Effector memory CD4-positive, alpha-beta T cell (primary cell): ENCODE results near the gene USP44.

Experiments used
- DNase-seq, 3 donors: peaks; one replicate each; pipeline ENCODE4 v3.0.0-alpha.2; 2020
- H3K27ac ChIP-seq: 2 replicates; pipeline ENCODE4 v1.7.0; 2013; ENCODE audit warnings: mild to moderate bottlenecking, low read length, moderate library complexity; ENCODE audit not compliant: insufficient read depth, poor library complexity, severe bottlenecking
- H3K27me3 ChIP-seq: replicated peaks from 2 replicates; pipeline ENCODE4 v1.7.0; 2013; ENCODE audit warnings: mild to moderate bottlenecking, low read length; ENCODE audit not compliant: insufficient read depth, control insufficient read depth, poor library complexity, severe bottlenecking
- H3K36me3 ChIP-seq: 2 replicates; pipeline ENCODE4 v1.7.0; 2013; ENCODE audit warnings: mild to moderate bottlenecking, low read length, moderate library complexity; ENCODE audit not compliant: control insufficient read depth, insufficient read depth
- H3K4me1 ChIP-seq: 2 replicates; pipeline ENCODE4 v1.7.0; 2013; ENCODE audit warnings: low read length, mild to moderate bottlenecking; ENCODE audit not compliant: control insufficient read depth, insufficient read depth, poor library complexity, severe bottlenecking
- H3K4me3 ChIP-seq: 2 replicates; pipeline ENCODE4 v1.7.0; 2013; ENCODE audit warnings: low read length, low read depth, mild to moderate bottlenecking; ENCODE audit not compliant: insufficient read depth, poor library complexity, severe bottlenecking
- H3K9me3 ChIP-seq: 2 replicates; pipeline ENCODE4 v1.7.0; 2013; ENCODE audit warnings: mild to moderate bottlenecking, low read length, moderate library complexity; ENCODE audit not compliant: control insufficient read depth

Gene USP44

DNA sequence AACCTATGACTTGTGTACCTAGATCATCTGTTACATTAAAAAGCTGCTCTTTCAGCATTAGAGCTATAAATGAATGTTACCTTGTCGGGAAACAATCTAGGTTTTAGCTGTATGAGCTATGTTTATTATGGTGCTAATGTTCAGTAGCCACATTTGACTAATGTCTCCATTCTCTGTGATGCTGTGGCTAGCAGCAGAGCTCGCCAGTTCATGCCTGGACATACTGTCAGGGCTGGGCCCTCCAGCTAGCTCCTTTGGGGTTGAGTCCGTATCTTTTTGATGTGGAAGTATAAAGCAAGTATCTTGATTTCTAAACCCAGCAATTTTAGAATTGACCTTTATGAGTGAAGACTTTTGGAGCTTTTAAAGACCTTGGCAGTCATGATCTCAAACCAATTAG, 36.1 kb downstream of the USP44 start:
- Histone ChIP-seq H3K36me3 (peaks cover 48% of the 10 kb centered on the region), H3K27ac (no peak overlapping the region), H3K4me1 (no peaks in the 10 kb centered on the region), H3K4me3 (no peak overlapping the region), H3K27me3 (no peaks in the 10 kb centered on the region), H3K9me3 (no peaks in the 10 kb centered on the region)
- no peak for DNase-seq

GRCh38 chr12:95513599-95513998, 37.7 kb downstream of the USP44 start:
- no peaks in the 10 kb centered on the region for H3K27me3 ChIP-seq
- H3K36me3 ChIP-seq: peaks cover 60% of the 10 kb centered on the region
- H3K4me3 ChIP-seq: no peak overlapping the region
- no peak for DNase-seq
- H3K4me1 ChIP-seq: no peaks in the 10 kb centered on the region
- H3K27ac ChIP-seq: no peak overlapping the region
- H3K9me3 ChIP-seq: no peaks in the 10 kb centered on the region

- Histone ChIP-seq H3K27me3 (no peaks in the 10 kb centered on the region), H3K36me3 (peaks cover 75% of the 10 kb centered on the region), H3K4me1 (no peaks in the 10 kb centered on the region), H3K9me3 (no peaks in the 10 kb centered on the region), H3K27ac (no peak overlapping the region), H3K4me3 (no peak overlapping the region)
- DNase-seq: no peak
Measured at GRCh38 chr12:95511977-95512376, 39.3 kb downstream of the USP44 start.

GRCh38 chr12:95509300-95509699, 42.0 kb downstream of the USP44 start:
- no peak for DNase-seq
- H3K4me3 ChIP-seq: no peak overlapping the region
- no peaks in the 10 kb centered on the region for H3K9me3 ChIP-seq
- H3K4me1 ChIP-seq: no peaks in the 10 kb centered on the region
- H3K27me3 ChIP-seq: no peaks in the 10 kb centered on the region
- H3K27ac ChIP-seq: no peak overlapping the region
- peaks cover 80% of the 10 kb centered on the region for H3K36me3 ChIP-seq

DNA sequence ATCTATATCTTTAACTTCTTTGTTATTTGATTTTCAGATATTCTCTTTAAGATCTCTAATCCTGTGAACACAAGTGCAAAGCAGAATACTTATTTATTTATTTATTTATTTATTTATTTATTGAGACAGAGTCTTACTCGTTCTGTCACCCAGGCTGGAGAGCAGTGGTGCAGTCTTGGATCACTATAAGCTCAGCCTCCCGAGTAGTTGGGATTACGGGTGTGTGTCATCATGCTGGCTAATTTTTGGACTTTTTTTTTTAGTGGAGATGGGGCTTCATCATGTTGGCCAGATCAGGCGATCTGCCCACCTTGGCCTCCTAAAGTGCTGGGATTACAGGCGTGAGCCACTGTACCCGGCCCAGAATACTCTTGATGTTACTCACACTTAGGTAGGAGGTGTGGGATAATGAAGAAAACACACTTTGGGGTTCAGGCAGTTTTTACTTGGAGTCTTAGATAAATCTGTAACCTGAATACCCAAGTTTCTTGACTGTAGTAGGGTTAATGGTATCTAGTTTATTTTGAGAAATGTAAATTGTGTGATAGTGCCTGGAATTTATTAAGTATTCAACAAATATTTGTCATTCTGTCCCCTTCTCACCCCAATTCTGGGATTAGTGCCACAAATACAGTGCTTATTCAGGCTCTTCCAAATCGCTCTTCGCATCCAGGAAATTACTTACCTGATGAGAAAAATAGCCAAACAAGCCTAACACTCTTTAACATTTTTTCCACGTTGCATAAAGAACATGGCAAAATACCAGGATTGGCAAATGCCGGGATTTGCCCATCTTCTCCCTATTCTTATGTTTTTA, 44.4 kb downstream of the USP44 start:
- Histone ChIP-seq H3K9me3 (no peaks in the 10 kb centered on the region), H3K27ac (no peak overlapping the region), H3K36me3 (peaks cover 70% of the 10 kb centered on the region), H3K27me3 (no peaks in the 10 kb centered on the region), H3K4me1 (no peaks in the 10 kb centered on the region), H3K4me3 (no peak overlapping the region)
- no peak for DNase-seq

DNA sequence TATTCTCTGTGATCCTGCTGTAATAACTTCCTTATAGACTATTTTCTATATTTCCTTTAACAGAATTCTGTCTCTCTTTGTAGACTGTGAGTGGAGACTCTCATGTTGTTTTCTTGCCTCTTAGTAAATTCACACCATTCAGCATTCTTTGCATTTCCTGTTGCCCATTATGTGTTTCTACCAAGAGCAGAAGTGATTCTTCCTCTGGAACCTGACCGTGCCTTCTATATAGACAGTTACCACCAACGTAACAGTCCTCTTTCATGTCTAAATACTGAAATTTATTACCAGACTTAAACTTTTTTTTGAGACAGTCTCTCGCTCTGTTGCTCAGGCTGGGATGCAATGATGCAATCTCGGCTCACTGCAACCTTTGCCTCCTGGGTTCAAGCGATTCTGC, 46.2 kb downstream of the USP44 start:
- no peaks in the 10 kb centered on the region for H3K4me1 ChIP-seq
- H3K9me3 ChIP-seq: no peaks in the 10 kb centered on the region
- H3K27me3 ChIP-seq: no peaks in the 10 kb centered on the region
- DNase-seq: no peak
- peaks cover 58% of the 10 kb centered on the region for H3K36me3 ChIP-seq
- H3K4me3 ChIP-seq: no peak overlapping the region
- no peak overlapping the region for H3K27ac ChIP-seq

GRCh38 chr12:95504140-95504539, 47.1 kb downstream of the USP44 start:
- no peaks in the 10 kb centered on the region for H3K4me1 ChIP-seq
- H3K27me3 ChIP-seq: no peaks in the 10 kb centered on the region
- no peak for DNase-seq
- no peak overlapping the region for H3K27ac ChIP-seq
- H3K4me3 ChIP-seq: no peak overlapping the region
- H3K9me3 ChIP-seq: no peaks in the 10 kb centered on the region
- H3K36me3 ChIP-seq: peaks cover 59% of the 10 kb centered on the region

- no peaks in the 10 kb centered on the region for H3K4me1 ChIP-seq
- DNase-seq: no peak
- no peak overlapping the region for H3K27ac ChIP-seq
- H3K36me3 ChIP-seq: peaks cover 59% of the 10 kb centered on the region
- no peaks in the 10 kb centered on the region for H3K27me3 ChIP-seq
- H3K9me3 ChIP-seq: no peaks in the 10 kb centered on the region
- no peak overlapping the region for H3K4me3 ChIP-seq
Measured at GRCh38 chr12:95499772-95500171, 51.5 kb downstream of the USP44 start.

DNA sequence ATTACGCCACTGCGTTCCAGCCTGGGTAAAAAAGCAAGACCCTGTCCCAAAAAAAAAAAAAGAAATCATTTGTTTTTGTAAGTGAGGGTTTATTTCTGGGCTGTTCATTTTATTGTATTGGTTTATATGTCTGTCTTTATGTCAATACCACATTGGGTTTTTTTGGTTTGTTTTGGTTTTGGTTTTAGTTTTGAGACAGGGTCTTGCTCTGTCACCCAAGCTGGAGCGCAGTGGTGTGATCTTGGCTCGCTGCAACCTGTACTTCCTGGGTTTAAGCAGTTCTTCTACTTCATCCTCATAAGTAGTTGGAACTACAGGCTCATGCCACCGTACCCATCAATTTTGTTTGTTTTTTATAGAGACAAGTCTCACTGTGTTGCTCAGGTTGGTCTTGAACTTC, 52.3 kb downstream of the USP44 start:
- Histone ChIP-seq H3K4me1 (no peaks in the 10 kb centered on the region), H3K27ac (no peak overlapping the region), H3K4me3 (no peak overlapping the region), H3K36me3 (peaks cover 57% of the 10 kb centered on the region), H3K27me3 (no peaks in the 10 kb centered on the region), H3K9me3 (no peaks in the 10 kb centered on the region)
- DNase-seq: no peak

- Histone ChIP-seq H3K4me3 (no peak overlapping the region), H3K27ac (no peak overlapping the region), H3K9me3 (no peaks in the 10 kb centered on the region), H3K4me1 (no peaks in the 10 kb centered on the region), H3K27me3 (no peaks in the 10 kb centered on the region), H3K36me3 (peaks cover 55% of the 10 kb centered on the region)
- no peak for DNase-seq
Measured at GRCh38 chr12:95497031-95497430, 54.2 kb downstream of the USP44 start.
